Stimulated activated naive CD8-positive, alpha-beta T cell treated with anti-CD3 and anti-CD28 coated beads, Interleukin-15, Interleukin-2, amounts not matched to agents 100 ng/mL and 50 ng/mL, for 24 hours (primary cell): ENCODE data around the gene EHD1.

Experiments
- H3K27ac Mint-ChIP-seq: one replicate; pipeline ENCODE4 v1.8.0; 2021; ENCODE audit warnings: mild to moderate bottlenecking, mixed read lengths
- H3K27me3 Mint-ChIP-seq: one replicate; pipeline ENCODE4 v1.8.0; 2021; ENCODE audit warnings: mixed read lengths
- H3K36me3 Mint-ChIP-seq: one replicate; pipeline ENCODE4 v1.8.0; 2021; ENCODE audit warnings: low read depth, mixed read lengths
- H3K4me1 Mint-ChIP-seq: one replicate; pipeline ENCODE4 v1.8.0; 2021; ENCODE audit warnings: low read depth, mixed read lengths
- H3K4me3 Mint-ChIP-seq: one replicate; pipeline ENCODE4 v1.8.0; 2021; ENCODE audit warnings: mild to moderate bottlenecking, mixed read lengths
- H3K9me3 Mint-ChIP-seq: one replicate; pipeline ENCODE4 v1.8.0; 2021; ENCODE audit warnings: mixed read lengths

Gene EHD1

DNA sequence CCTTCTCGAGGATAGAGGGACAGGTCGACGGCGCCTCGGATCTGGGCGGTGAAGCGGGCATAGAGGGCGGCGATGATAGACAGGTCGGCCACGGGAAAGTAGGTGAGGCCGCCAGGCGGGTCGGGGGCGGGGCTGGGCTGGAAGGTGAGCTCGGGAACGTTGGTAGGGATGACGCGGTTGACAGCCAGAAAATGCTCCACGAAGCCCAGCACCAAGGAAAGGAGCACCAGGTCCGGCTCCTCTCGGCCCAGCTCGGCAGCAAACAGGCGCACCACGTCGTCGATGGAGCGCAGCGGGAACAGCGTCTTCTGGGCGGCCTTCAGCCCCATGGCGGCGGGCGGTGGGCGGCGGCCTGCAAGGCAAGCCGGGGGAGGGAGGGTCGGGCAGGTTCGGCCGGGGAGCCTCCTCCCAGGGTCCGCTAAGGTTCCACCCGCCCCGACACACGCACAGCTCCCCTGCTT, 68.6 kb downstream of the EHD1 start:
- peaks cover 22% of the 10 kb centered on the region for H3K4me1 Mint-ChIP-seq
- peaks cover 13% of the 10 kb centered on the region for H3K36me3 Mint-ChIP-seq
- no peaks in the 10 kb centered on the region for H3K9me3 Mint-ChIP-seq
- H3K4me3 Mint-ChIP-seq: peak overlapping the region; percentile 89
- H3K27ac Mint-ChIP-seq: peak overlapping the region; percentile 92
- H3K27me3 Mint-ChIP-seq: no peaks in the 10 kb centered on the region

DNA sequence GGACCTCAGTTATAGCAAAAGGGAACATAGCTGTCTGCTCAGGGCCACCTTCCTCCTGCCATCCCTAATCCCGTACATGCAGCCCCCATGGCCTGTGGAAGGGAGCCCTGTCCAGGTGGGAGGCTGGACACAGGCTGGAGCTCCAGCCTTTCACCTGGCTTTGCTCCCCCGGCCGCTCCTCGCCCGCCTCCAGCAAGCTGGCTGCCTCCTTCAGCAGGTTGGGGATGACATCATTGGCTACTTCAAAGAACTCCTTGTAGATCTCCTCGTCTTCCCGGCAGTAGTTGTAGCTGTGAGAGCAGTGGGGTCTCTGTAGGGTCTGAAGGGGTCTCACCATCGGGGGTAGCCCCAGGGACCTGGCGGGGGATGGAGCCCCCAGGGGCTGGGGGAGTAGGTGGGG, 72.9 kb downstream of the EHD1 start:
- Mint-ChIP-seq H3K9me3 (no peaks in the 10 kb centered on the region), H3K4me3 (no peak overlapping the region), H3K27me3 (no peaks in the 10 kb centered on the region), H3K27ac (no peak overlapping the region), H3K4me1 (peaks cover 38% of the 10 kb centered on the region), H3K36me3 (peaks cover 13% of the 10 kb centered on the region)

DNA sequence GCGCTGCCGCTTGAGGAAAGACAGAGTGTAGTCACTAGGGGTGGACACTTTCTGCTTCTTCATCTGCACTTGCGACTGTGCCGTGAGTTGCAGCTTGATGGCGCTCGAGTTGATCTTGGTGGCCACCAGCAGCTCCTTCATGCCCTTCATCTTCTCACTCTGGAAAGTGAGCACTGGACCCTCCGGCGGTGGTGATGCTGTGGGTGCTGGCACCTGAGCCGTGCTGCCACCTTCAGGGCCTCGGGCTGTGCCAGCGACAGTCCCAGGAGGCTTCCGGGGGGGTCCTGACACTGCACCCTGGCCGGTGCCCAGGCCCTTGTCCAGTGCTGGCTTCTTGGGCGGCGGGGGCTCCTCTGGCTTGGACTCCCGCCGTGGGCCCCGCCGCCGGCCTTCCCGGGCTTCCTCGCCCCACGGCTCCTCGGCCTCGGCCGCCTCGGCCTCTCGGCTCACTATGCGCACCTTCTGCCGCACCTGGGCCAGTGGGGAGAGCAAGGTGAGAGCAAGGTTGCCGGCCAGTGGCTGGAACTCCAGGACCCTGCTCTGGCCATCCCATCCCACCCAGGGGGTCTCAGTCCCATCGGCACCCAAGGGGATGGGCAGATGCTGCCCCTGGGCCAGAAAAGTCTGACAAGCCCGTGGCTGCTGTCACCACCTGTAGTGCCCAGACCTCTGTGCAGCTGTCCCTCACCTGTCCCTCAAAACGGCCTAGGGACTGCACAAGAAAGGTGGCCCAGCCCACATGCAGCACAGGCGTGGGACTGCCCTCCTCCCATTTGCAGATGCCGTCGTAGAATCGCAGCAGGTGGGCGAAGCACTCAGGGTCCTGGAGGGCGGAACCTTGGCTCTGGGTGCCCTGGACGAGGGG, 73.8 kb downstream of the EHD1 start:
- Mint-ChIP-seq H3K36me3 (peaks cover 13% of the 10 kb centered on the region), H3K27me3 (no peaks in the 10 kb centered on the region), H3K9me3 (no peaks in the 10 kb centered on the region), H3K4me3 (no peak overlapping the region), H3K4me1 (peaks cover 37% of the 10 kb centered on the region), H3K27ac (no peak overlapping the region)

DNA sequence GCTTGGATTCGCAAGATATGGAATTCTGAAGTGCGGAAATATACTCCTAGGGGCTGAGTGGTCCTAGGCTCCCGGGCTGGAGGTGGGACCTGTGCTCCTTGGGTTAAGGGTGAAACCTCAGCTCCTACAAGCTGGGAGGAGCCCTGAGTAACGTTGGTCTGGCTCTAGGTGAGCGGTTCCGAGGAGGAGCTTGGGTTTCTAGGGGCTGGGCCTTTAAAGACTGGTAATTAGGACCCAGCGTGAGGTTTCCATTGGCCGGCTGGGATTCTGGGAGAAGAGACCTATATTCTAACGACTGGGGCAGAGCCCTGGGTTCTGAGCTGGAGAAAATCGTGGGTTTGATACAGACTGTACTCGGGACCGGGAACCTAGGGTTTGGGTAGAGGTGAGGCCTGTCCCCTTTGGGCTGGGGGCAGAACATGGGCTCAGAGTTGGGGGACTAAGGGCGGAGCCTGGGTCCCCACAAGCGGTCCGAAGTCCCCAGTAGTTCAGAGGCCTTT, 74.5 kb downstream of the EHD1 start:
- H3K4me1 Mint-ChIP-seq: peaks cover 35% of the 10 kb centered on the region
- no peaks in the 10 kb centered on the region for H3K27me3 Mint-ChIP-seq
- H3K4me3 Mint-ChIP-seq: peak overlapping the region; percentile 87
- peak overlapping the region; percentile 89 for H3K27ac Mint-ChIP-seq
- H3K9me3 Mint-ChIP-seq: no peaks in the 10 kb centered on the region
- peaks cover 14% of the 10 kb centered on the region for H3K36me3 Mint-ChIP-seq

DNA sequence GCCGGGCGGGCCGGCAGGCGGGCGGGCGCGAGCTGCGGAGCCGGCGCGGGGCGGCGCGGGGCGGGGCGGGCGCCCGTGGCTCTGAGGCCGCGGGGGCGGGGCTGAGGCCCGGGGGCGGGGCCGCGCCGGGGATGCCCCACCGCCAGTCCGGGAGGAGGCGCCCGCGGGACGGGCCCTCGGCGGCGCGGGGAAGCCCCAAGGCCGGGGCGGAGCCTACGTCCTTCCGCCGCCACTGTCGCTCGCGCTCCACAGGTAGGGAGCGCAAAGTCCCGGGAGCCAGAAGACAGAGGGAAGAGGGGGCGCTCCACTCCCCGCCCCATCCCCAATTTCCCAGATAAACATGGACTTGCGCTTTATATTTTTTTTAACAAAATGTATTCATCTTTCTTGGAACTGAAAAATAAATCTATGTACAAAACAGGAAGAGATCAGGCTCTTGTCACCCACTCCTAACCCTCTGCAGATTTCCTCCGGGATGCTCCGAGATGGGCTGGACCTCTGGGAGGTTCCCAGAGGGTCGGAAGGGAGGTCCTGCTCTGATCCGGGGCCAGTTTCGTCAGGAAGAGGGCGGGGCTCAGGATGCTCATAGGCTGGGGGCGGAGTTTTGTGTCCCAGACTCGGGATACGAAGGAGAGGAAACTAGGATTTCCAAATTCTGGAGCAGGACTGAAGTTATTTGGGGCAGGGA, 75.1 kb downstream of the EHD1 start, which contains the start of gene MAP4K2:
TSS of gene MAP4K2 (minus strand) at position 57 of the 688 bp plus-strand sequence. CDS start 65 bp downstream, outside the sequence.
- Mint-ChIP-seq H3K27me3 (no peaks in the 10 kb centered on the region), H3K4me3 (peak within 1 kb of the TSS; percentile 87), H3K36me3 (peaks cover 18% of the 10 kb centered on the region), H3K9me3 (no peaks in the 10 kb centered on the region), H3K27ac (peak within 1 kb of the TSS; percentile 89), H3K4me1 (peaks cover 37% of the 10 kb centered on the region)

DNA sequence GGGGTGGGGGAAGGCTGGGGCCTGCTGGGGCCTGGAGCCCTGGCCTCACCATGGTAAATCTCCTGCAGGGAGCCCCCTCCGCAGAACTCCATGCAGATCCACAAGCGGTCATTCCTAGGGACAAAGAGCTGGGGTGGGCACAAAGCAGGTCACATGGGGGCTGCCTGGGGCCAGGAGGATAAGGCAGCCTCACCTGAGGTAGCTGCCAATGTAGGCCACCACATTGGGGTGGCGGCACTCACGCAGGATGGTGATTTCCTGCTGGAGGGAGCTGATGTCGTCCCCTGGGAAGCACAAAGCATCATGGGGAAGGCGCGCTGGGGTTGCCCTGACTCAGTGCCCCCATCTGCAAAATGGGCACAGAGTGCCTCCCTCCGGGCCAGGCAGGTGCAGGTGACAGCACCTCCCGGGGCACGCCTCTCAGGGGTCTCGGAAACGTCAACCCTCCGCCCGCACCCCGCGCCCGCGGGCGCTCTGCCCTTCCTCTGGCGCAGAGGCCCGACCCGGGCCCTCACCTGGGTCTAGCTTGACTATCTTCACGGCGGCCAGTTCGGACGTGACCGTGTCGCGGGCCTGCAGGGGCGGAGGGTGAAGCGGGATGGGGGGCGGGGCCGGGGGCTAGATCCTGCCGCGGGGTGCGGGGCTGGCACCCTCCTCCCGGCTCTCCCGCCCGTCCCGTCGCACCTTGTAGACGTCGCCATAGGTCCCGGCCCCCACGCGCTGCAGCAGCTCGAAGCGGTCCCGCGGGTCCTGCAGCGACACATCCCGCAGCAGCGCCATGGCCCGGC, 75.9 kb downstream of the EHD1 start:
- H3K36me3 Mint-ChIP-seq: peaks cover 18% of the 10 kb centered on the region
- peak overlapping the region; percentile 85 for H3K4me3 Mint-ChIP-seq
- H3K27me3 Mint-ChIP-seq: no peaks in the 10 kb centered on the region
- H3K9me3 Mint-ChIP-seq: no peaks in the 10 kb centered on the region
- peaks cover 33% of the 10 kb centered on the region for H3K4me1 Mint-ChIP-seq
- peak overlapping the region; percentile 78 for H3K27ac Mint-ChIP-seq
